ENCODE data around the gene LTBP2. TPM values are rescaled to one million over a fixed set of nuclear protein-coding genes. Genes with fewer than 3 reads are reported as not detected.

Gene LTBP2
- total and polyA plus RNA-seq, 2 of the 13 experiments (the other 11 are each of a cell fraction or from before 2014, with no cell fraction given) = 0.20 to 0.41 TPM

- TF ChIP-seq NR2C2 (CRISPR knock-in tag; IDR thresholded peaks at IDR 0.05; ENCODE audit: borderline replicate concordance) (no peak), ZBED4 (CRISPR knock-in tag; IDR thresholded peaks at IDR 0.05; ENCODE audit: borderline replicate concordance) (peak; percentile 24; the same call in 1 of the 2 replicates), ZNF784 (CRISPR knock-in tag; IDR thresholded peaks at IDR 0.05; ENCODE audit: borderline replicate concordance) (no peak), PITX1 (CRISPR knock-in tag; IDR thresholded peaks at IDR 0.05) (peak; percentile 71; the same call in 1 of the 2 replicates), SOX13 (IDR thresholded peaks at IDR 0.05) (no peak), SOX13 (CRISPR knock-in tag; conservative IDR thresholded peaks at IDR 0.05 in 1 of 2, IDR thresholded peaks at IDR 0.05 in 1 of 2) (0 out of 4 replicates have a peak, but pooled peaks of 1 of the 2 experiments have one; percentile 3), SIN3B (IDR thresholded peaks at IDR 0.05; ENCODE audit: low read length) (no peak), ZNF574 (CRISPR knock-in tag; IDR thresholded peaks at IDR 0.05) (peak; percentile 71), MEIS2 (CRISPR knock-in tag; IDR thresholded peaks at IDR 0.05) (0 out of 2 replicates have a peak, but pooled peaks have one; percentile 30), SALL1 (CRISPR knock-in tag; IDR thresholded peaks at IDR 0.05) (peak; percentile 53), TBL1XR1 (IDR thresholded peaks at IDR 0.05; ENCODE audit: borderline replicate concordance, low read length, partially characterized antibody) (no peak), MTF2 (CRISPR knock-in tag; IDR thresholded peaks at IDR 0.05; ENCODE audit: borderline replicate concordance) (0 out of 2 replicates have a peak, but pooled peaks have one; percentile 14), ZXDC (CRISPR knock-in tag; IDR thresholded peaks at IDR 0.05) (0 out of 2 replicates have a peak, but pooled peaks have one; percentile 33), JARID2 (CRISPR knock-in tag; IDR thresholded peaks at IDR 0.05; ENCODE audit: insufficient replicate concordance) (no peak), ZNF713 (CRISPR knock-in tag; IDR thresholded peaks at IDR 0.05) (no peak), ZNF777 (CRISPR knock-in tag; IDR thresholded peaks at IDR 0.05) (peak; percentile 92), E2F1 (CRISPR knock-in tag; IDR thresholded peaks at IDR 0.05) (0 out of 2 replicates have a peak, but pooled peaks have one; percentile 30)
Measured at GRCh38 chr14:74612350-74613021, 449 bp upstream of the LTBP2 start (continued).

Measured in HepG2 (cell line).